Esophagus muscularis mucosa (tissue), 4 donors: ENCODE measurements around the gene PGAM5. TPM values are rescaled to one million over a fixed set of nuclear protein-coding genes. Genes with fewer than 3 reads are reported as not detected.

Source experiments
- DNase-seq: peaks from one replicate; pipeline ENCODE4 v3.0.0-alpha.2; 2017; ENCODE audit errors: extremely low spot score
- H3K27ac ChIP-seq, 4 donors: fragments of 200-600 bp; sonication (generic); replicated peaks in 1 of 4; 1 replicate in 3 of 4; 2 replicates in 1 of 4; pipeline ENCODE4 v1.5.1; 2016 to 2019; ENCODE audit warnings: mild to moderate bottlenecking in 1 of 4
- H3K27me3 ChIP-seq, 4 donors: fragments of 200-600 bp; sonication (generic); one replicate each; pipeline versions ENCODE4 v1.5.1 to v1.6.0; 2016 to 2019
- H3K36me3 ChIP-seq, 4 donors: fragments of 200-600 bp; sonication (generic); one replicate each; pipeline ENCODE4 v1.5.1; 2016 to 2019
- H3K4me1 ChIP-seq, 4 donors: fragments of 200-600 bp; sonication (generic); one replicate each; pipeline ENCODE4 v1.5.1; 2016 to 2019
- H3K4me3 ChIP-seq, 4 donors: fragments of 200-600 bp; sonication (generic); 1 replicate in 2 of 4; 2 replicates in 2 of 4; pipeline ENCODE4 v1.5.1; 2016 to 2019; ENCODE audit warnings: mild to moderate bottlenecking in 4 of 4, moderate library complexity in 1 of 4
- H3K9me3 ChIP-seq, 4 donors: fragments of 200-600 bp; sonication (generic); 1 replicate in 3 of 4; 2 replicates in 1 of 4; pipeline ENCODE4 v1.5.1; 2016 to 2019
- CTCF ChIP-seq, 3 experiments: fragments of 200-600 bp in 2 of 3; fragments of 450-650 bp in 1 of 3; sonication (generic) in 2 of 3; IDR thresholded peaks; one replicate each; pipeline ENCODE4 v1.5.1; 2017 to 2019; ENCODE audit warnings: antibody characterized with exemption in 3 of 3, mild to moderate bottlenecking in 2 of 3, moderate library complexity in 1 of 3
- EP300 ChIP-seq: sonication (generic); formaldehyde crosslinking; IDR thresholded peaks from one replicate; pipeline ENCODE4 v1.6.1; 2017; ENCODE audit warnings: antibody characterized with exemption
- POLR2A ChIP-seq: fragments of 450-650 bp; IDR thresholded peaks from one replicate; pipeline ENCODE4 v1.6.1; 2017; ENCODE audit warnings: antibody characterized with exemption, moderate library complexity, mild to moderate bottlenecking, low read depth
- POLR2AphosphoS5 ChIP-seq, 2 donors: sonication (generic); formaldehyde crosslinking; IDR thresholded peaks; one replicate each; pipeline ENCODE4 v1.6.1; 2017; ENCODE audit warnings: antibody characterized with exemption in 2 of 2
- WGBS: methylation state at CpG from one replicate; pipeline ENCODE4 v1.1.5; 2018; 5-methylcytosine and 5-hydroxymethylcytosine counted together
- intact Hi-C: fragments of 100-400 bp; cut with DNase I; formaldehyde crosslinking; loops from one replicate; pipeline ENCODE4 v1.15.1; 2023
- total RNA-seq, 4 donors: library from RNA; depleted of rRNA; stranded (reverse); fragments of >200 nt; gene quantifications; one replicate each; pipeline versions ENCODE4 v1.1.0 to v1.2.1, GENCODE V29; 2016

Gene PGAM5
- total RNA-seq, 4 donors from 2014 or later, result 19.9 to 37.0 (median 26.9) TPM

DNA sequence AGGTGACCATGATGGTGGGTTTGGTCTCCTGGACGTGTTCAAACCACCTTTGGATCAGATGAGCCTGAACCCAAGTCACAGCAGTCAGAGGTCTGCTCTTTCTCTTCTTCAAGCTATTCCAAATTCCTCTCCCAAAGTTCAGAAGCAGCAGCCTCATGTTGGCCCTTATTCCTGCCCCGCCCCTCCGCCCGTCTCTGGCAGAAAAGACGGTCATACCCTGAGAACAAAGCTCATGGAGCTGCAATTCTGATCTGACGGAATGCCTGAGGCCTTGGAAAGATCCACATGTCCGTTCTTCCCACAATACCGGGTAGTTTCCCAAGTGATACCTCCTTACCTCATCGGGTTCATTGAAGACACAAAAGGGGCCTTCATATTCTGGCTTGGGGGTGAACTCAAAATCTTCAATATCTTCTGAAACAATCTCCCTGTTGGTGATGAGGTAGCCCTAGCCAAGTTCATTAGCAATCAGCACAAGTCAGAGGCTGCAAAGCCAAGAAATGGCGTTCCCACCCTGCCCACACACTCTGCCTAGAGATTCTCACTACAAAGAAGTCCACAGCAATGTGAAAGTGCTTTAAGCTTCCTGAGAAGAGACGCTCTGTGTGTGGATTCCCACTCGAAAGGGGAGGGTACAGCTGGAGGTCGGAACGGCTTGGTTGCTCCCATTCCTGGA lies 34.7 kb upstream of the PGAM5 start:
- intact Hi-C loops, result no loop called here
- WGBS, result 92% methylated on average over 14 of the region's 14 CpGs
- Histone ChIP-seq H3K4me3 (no peak overlapping the region), H3K36me3 (peaks cover 45 to 93% (median 67%) of the 10 kb centered on the region in 4 donors), H3K4me1 (no peaks in the 10 kb centered on the region), H3K27me3 (no peaks in the 10 kb centered on the region), H3K27ac (no peak overlapping the region), H3K9me3 (no peaks in the 10 kb centered on the region)
- DNase-seq, result no peak
- TF ChIP-seq POLR2A (no peak), CTCF (IDR thresholded peaks at IDR 0.05) (no peak), POLR2AphosphoS5 (IDR thresholded peaks at IDR 0.05) (no peak), EP300 (no peak)

- no peak for TF ChIP-seq POLR2AphosphoS5 (IDR thresholded peaks at IDR 0.05)
- no peak for TF ChIP-seq POLR2A
- no peak for TF ChIP-seq EP300
- no peak for TF ChIP-seq CTCF (IDR thresholded peaks at IDR 0.05)
- intact Hi-C loops, result no loop called here
- no peaks in the 10 kb centered on the region for H3K4me1 ChIP-seq
- no peak overlapping the region for H3K4me3 ChIP-seq
- no peak overlapping the region for H3K27ac ChIP-seq
- WGBS, result 95% methylated on average over 9 of the region's 9 CpGs
- no peak for DNase-seq
- H3K27me3 ChIP-seq, result no peaks in the 10 kb centered on the region
- H3K36me3 ChIP-seq, result peaks cover 33 to 77% (median 57%) of the 10 kb centered on the region in 4 donors
- H3K9me3 ChIP-seq, result no peaks in the 10 kb centered on the region
Observed at GRCh38 chr12:132677492-132677891, 33.1 kb upstream of the PGAM5 start.

- Histone ChIP-seq H3K4me3 (no peak overlapping the region), H3K27me3 (no peaks in the 10 kb centered on the region), H3K9me3 (no peaks in the 10 kb centered on the region), H3K27ac (no peak overlapping the region), H3K4me1 (peaks cover 9 to 27% (median 24%) of the 10 kb centered on the region in 4 donors), H3K36me3 (peaks cover 0 to under 1% (median 0%) of the 10 kb centered on the region in 4 donors)
- TF ChIP-seq EP300, result no peak
- no peak for TF ChIP-seq CTCF (IDR thresholded peaks at IDR 0.05)
- TF ChIP-seq POLR2AphosphoS5 (IDR thresholded peaks at IDR 0.05), result no peak
- TF ChIP-seq POLR2A, result no peak
- 75% methylated on average over 5 of the region's 5 CpGs for WGBS
- no peak for DNase-seq
- intact Hi-C loops, result no loop called here
Observed at GRCh38 chr12:132685400-132685799, 25.2 kb upstream of the PGAM5 start.

DNA sequence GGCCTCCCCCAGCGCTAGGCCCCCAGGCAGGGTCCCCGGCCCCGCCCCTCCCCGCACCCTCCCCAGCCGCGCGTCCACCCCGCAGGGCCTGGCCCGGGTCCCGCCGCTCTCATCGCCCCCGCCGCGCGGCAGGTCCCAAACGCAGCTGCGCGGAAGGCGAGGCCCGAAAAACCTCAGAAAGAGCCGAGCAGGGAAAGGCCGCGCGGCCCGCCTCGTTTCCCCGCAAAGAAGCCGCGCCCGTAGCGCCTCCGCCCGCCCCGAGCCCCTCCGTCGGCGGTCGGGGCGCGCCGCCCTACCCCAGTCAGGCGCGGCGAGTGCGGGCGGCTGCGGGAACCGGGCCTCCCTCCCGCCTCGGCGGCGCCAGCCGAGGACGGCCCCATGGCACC lies 23.8 kb upstream of the PGAM5 start:
- no CpG with 5 or more reads among the region's 55 CpGs for WGBS
- Histone ChIP-seq H3K9me3 (no peaks in the 10 kb centered on the region), H3K36me3 (peaks cover 0 to 14% (median 2%) of the 10 kb centered on the region in 4 donors), H3K4me1 (peaks cover 9 to 27% (median 24%) of the 10 kb centered on the region in 4 donors), H3K27me3 (no peaks in the 10 kb centered on the region), H3K27ac (peak overlapping the region; percentile 76 to 91 (median 80)), H3K4me3 (peak overlapping the region; percentile 79 to 98 (median 92))
- DNase-seq, result no peak
- TF ChIP-seq EP300 (no peak), POLR2A (no peak), POLR2AphosphoS5 (IDR thresholded peaks at IDR 0.05) (no peak), CTCF (IDR thresholded peaks at IDR 0.05) (no peak)
- intact Hi-C loops, result no loop called here
